OCI-LY3 (cell line): ENCODE results near the gene VMP1.
A peak's percentile ranks its signal among the peaks of the same experiment; 100 is the strongest.

Experiments
- CTCF ChIP-seq: fragments of 200-600, 300-600 bp; sonication (generic); IDR thresholded peaks from 2 replicates; pipeline ENCODE4 v1.5.1; 2014; ENCODE audit warnings: antibody characterized with exemption, low read length, low read depth
- EZH2phosphoT487 ChIP-seq: fragments of 200-600 bp; shearing (Covaris generic); IDR thresholded peaks from 2 replicates; pipeline ENCODE4 v1.6.1; 2018; ENCODE audit warnings: antibody characterized with exemption, mixed run types, low read depth

- TF ChIP-seq CTCF (peak; percentile 87), EZH2phosphoT487 (no peak)
Observed at GRCh38 chr17:59753522-59754467, 46.3 kb downstream of the VMP1 start.
